Stimulated activated CD8-positive, alpha-beta memory T cell treated with anti-CD3 and anti-CD28 coated beads, Interleukin-7, amount 100 ng/mL, for 48 hours (primary cell): Measurements from ENCODE around the gene PLA2G3.
"Not testable (repeated sequence)": the region's sequence is repeated elsewhere in the genome, so short reads cannot be mapped to it uniquely, and the experiment has no call there.

Source experiments
- DNase-seq, 2 donors: peaks; one replicate each; pipeline ENCODE4 v3.0.0-alpha.2; 2020; ENCODE audit warnings: low read depth in 1 of 2; ENCODE audit errors: extremely low read depth in 1 of 2

PLA2G3 gene

DNA sequence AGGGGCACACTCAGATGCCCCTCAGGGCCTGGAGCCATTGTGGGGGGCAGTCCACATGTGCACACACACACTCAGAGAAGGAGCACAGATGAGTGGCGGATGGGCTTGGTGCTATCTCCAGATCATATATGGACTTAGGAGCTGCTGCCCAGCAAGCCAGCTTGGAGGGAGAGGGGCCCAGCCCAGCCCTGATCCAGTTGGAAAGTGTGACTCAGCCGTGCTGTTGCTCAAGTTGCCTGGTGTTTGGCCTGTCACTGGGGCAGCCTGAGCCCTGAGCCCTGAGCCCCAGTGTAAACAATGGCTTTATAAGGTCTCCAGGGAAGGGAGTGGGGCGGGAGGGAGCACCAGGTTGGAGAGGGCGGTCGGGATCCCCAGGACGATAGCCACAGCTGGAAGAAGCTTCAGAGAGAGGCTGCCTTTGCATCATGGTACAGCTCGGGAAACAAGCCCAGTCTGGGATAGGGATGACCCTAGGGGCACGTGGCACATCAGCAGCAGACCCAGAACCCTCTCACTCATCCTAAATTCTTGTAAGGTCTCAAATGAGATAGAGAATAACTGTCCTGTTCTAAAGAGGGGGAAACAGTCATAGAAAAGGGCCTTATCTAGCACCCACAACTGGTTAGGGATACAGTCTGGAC, 37.7 kb downstream of the PLA2G3 start:
- DNase-seq, result no peak

DNA sequence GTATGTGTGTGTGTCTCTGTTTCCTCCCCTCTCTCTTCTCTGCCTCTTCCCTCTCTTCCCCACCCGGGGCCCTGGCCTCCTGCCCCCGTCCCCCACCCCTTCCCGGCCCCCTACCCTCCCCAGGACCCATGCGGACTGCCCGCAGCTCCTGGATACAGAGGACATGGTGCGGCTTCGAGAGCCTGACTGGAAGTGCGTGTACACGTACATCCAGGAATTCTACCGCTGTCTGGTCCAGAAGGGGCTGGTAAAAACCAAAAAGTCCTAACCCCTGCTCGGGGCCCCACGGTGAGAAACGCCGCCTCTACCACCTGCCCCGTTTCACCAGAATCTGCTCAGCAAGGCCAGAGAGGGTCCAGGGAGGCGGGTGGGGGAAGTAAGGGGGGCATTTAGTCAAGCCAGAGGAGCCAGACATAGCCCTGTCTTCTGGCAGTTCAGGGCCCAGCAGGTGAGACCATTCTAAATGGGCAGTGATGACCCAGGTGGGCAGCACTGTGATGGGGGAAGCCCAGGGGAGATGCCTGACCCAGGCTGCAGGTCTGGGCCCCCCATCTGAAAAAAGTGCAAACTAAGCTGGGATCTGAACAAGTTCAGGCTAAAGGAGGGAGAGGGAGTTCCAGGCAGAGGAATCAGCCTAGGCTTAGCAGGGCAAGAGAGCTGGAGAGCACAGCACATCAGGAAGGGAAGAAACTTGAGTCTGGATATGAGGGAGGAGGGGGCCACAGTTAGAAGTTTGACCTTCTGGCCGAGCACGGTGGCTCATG, 39.4 kb downstream of the PLA2G3 start:
- DNase-seq, result no peak

DNA sequence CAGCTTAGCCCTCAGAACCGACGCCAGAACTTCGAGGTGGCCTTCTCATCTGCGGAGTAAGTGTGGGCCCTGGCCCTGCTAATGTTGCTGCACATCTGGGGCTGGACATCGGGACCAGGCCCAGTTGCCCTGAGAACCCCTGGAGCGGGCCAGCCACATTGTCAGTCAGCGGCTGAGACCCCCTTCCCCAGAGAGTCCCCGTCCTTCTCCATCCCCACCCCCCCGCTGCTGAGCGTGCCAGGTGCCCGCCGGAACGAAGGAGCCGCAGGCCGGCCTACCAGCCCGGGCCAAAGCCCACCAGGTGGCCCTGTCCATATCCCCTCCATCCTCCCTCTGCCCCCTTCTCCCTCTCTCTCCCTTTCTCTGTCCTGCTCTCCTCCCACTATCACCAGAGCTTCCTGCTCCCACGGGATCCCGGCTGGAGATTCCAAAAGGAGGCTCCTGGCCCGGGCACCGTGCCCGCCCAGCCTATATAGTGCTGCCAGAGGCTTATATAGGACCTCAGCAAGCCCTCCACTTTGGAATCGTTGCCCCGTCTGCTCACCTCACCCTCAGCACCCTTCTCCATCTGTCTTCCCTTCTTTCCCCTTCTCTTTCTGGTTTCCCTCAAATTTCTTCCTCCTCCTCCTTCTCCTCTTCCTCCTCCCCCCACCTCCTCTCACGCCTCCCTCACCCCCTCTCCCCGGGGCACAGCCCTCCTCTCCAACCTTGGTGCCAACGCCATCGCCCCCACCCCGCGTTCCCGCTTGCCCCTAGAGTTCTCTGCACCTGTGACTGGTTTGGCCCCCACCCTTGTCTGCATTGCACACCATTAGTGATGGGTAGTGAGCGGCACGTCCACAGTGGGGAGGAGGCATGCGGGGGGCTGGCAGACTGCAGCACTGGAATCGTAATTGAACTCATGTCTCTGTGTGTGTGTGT, 40.2 kb downstream of the PLA2G3 start:
- no peak for DNase-seq

GRCh38 chr22:31099386-31099785, 40.9 kb downstream of the PLA2G3 start:
- no peak for DNase-seq

DNA sequence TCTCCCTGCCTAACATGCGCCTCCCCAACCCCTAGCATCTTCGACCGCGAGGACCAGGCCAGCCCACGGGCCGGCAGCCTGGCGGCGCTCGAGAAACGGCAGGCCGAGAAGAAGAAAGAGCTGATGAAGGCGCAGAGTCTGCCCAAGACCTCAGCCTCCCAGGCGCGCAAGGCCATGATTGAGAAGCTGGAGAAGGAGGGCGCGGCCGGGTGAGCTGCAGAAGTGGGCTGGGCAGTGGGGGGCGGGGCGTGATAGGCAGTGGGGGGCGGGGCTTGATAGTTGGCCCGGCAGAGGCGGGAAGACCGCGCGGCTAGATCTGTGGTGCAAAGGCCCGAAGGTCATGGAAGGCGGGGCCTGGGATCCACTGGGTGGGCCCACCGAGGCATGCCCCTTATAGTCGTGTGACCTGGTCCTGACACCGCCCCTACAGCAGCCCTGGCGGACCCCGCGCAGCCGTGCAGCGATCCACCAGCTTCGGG, 41.6 kb downstream of the PLA2G3 start:
- no peak for DNase-seq

- no peak for DNase-seq
Observed at GRCh38 chr22:31097941-31098631, 42.2 kb downstream of the PLA2G3 start.

DNA sequence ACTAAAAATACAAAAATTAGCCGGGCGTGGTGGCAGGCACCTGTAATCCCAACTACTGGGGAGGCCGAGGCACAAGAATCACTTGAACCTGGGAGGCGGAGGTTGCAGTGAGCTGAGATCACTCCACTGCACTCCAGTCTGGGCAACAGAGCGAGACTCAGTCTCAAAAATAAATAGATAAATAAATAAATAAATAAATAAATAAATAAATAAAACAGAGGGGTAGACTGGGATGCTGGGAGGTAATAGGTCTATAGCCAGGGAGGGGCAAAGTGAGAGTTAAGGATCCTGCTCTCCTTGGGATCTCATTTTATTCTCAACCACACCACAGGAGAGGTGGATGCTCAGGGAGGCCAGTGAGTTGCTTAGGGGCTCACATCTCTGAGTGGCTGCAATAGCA, 42.8 kb downstream of the PLA2G3 start:
- DNase-seq, result not testable (repeated sequence)

DNA sequence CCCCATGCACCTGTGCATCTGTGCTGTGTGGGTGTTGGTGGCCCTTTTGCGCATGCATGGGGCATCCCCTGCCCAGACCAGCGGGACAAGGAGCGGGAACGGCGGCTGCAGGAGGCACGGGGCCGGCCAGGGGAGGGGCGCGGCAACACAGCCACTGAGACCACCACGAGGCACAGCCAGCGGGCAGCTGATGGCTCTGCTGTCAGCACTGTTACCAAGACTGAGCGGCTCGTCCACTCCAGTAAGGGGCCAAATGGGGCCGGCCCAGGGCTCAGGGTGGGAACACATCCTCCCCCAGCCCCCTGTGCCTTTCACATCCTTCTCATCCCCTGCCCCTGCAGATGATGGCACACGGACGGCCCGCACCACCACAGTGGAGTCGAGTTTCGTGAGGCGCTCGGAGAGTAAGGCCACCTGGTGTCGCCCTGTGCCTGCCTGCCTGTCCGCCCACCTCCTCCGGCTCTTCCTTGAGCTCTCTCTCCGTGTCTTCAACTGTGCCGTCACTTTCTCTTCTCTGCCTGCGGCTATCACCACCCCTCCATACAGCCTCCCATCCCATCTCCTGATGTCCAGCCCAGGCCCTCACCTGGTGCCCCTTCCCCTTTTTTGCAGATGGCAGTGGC, 43.5 kb downstream of the PLA2G3 start:
- no peak for DNase-seq

- DNase-seq, result no peak
Observed at GRCh38 chr22:31095637-31096249, 44.6 kb downstream of the PLA2G3 start.

GRCh38 chr22:31094741-31095140, 45.6 kb downstream of the PLA2G3 start:
- no peak for DNase-seq

- no peak for DNase-seq
Observed at GRCh38 chr22:31094021-31094551, 46.2 kb downstream of the PLA2G3 start.

- DNase-seq, result no peak
Observed at GRCh38 chr22:31093086-31093850, 47.0 kb downstream of the PLA2G3 start.

DNA sequence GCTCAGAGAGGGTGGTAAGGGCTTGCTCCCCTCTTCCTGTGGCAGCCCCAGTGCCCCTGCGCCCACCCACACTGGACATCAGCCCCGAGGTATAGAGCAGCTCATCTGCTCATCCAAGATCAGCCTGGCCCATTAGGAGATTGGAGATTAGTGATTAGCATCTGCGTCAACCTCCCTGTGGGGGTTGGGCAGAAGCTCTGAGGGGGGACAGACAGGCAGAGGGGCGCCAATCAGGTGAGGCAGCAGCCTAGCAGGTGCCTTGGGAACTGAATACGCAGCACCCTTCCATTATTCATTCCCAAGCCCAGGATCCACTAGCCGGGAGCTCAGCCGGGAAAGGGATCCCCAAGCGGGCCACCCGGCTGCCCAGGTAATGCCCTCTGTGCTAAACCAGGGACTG, 48.1 kb downstream of the PLA2G3 start:
- no peak for DNase-seq

DNA sequence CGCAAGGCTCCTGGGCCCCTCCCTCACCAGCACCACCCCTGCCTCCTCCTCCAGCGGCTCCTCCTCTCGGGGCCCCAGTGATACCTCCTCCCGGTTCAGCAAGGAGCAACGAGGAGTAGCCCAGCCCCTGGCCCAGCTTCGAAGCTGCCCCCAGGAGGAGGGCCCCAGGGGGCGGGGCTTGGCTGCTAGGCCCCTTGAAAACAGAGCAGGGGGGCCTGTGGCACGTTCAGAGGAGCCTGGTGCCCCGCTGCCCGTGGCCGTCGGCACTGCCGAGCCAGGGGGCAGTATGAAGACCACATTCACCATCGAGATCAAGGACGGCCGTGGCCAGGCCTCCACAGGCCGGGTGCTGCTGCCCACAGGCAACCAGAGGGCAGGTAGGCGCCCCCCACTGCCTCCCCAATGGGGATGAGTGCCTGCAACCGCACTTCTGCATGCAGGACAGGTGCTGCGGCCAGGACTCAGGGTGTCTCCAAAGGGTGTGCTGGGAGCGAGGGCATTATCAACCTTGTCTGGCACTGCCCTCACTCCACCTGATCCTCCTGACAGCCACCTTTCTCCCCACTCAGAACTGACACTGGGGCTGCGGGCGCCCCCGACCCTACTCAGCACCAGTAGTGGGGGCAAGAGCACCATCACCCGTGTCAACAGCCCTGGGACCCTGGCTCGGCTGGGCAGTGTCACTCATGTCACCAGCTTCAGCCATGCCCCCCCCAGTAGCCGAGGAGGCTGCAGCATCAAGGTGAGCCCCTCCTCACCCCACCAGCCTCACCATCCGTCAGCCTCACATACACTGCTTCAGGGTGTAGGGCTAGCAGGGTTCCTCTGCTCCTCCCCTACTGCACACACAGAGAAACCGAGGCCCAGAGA, 49.0 kb downstream of the PLA2G3 start:
- no peak for DNase-seq

DNA sequence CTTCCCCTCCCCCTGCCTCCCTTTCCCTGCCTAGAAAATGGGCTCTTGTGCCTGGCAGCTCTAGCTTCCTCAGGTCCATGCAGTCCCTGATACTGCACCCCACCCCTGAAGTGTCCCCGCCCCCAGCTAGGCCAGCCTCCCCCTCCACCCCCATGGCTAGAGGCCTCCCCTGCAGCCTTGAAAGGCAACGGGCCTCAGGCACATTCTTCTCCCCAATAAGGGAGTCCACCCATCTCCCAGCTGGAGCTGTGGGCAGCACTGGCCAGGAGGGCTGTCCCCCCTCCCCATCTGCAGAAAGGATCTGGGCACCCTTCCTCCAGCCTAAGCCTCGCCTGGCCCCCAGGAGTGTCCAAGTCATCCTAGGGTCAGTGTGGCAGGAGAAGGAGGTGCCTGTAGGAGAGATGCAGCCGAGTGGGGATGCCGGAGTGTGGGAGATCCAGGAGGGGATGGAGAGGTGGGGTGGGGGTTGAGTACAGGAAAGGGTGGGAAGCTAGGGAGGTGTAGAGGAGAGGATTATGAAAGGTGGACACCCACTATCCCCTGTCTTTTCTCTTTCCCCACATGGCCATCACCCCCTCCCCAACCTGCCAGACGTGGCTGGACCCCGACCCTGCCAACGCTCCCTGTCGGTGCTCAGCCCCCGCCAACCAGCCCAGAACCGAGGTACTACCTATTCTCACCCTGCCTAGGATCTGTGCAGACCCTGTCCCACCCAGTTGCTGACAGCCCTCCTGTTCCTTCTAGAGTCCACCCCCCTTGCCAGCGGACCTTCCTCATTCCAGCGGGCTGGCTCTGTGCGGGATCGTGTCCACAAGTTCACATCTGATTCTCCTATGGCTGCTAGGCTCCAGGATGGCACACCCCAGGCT, 49.9 kb downstream of the PLA2G3 start:
- no peak for DNase-seq

GRCh38 chr22:31089160-31090100, 50.9 kb downstream of the PLA2G3 start:
- DNase-seq, result no peak
